ENCODE measurements around the gene NR4A3. TPM values are rescaled to one million over a fixed set of nuclear protein-coding genes. Genes with fewer than 3 reads are reported as not detected.

The NR4A3 gene
- total and polyA plus RNA-seq, 2 experiments from 2014 or later, result 0.10 to 0.17 TPM

- TF ChIP-seq, protein P1, sequence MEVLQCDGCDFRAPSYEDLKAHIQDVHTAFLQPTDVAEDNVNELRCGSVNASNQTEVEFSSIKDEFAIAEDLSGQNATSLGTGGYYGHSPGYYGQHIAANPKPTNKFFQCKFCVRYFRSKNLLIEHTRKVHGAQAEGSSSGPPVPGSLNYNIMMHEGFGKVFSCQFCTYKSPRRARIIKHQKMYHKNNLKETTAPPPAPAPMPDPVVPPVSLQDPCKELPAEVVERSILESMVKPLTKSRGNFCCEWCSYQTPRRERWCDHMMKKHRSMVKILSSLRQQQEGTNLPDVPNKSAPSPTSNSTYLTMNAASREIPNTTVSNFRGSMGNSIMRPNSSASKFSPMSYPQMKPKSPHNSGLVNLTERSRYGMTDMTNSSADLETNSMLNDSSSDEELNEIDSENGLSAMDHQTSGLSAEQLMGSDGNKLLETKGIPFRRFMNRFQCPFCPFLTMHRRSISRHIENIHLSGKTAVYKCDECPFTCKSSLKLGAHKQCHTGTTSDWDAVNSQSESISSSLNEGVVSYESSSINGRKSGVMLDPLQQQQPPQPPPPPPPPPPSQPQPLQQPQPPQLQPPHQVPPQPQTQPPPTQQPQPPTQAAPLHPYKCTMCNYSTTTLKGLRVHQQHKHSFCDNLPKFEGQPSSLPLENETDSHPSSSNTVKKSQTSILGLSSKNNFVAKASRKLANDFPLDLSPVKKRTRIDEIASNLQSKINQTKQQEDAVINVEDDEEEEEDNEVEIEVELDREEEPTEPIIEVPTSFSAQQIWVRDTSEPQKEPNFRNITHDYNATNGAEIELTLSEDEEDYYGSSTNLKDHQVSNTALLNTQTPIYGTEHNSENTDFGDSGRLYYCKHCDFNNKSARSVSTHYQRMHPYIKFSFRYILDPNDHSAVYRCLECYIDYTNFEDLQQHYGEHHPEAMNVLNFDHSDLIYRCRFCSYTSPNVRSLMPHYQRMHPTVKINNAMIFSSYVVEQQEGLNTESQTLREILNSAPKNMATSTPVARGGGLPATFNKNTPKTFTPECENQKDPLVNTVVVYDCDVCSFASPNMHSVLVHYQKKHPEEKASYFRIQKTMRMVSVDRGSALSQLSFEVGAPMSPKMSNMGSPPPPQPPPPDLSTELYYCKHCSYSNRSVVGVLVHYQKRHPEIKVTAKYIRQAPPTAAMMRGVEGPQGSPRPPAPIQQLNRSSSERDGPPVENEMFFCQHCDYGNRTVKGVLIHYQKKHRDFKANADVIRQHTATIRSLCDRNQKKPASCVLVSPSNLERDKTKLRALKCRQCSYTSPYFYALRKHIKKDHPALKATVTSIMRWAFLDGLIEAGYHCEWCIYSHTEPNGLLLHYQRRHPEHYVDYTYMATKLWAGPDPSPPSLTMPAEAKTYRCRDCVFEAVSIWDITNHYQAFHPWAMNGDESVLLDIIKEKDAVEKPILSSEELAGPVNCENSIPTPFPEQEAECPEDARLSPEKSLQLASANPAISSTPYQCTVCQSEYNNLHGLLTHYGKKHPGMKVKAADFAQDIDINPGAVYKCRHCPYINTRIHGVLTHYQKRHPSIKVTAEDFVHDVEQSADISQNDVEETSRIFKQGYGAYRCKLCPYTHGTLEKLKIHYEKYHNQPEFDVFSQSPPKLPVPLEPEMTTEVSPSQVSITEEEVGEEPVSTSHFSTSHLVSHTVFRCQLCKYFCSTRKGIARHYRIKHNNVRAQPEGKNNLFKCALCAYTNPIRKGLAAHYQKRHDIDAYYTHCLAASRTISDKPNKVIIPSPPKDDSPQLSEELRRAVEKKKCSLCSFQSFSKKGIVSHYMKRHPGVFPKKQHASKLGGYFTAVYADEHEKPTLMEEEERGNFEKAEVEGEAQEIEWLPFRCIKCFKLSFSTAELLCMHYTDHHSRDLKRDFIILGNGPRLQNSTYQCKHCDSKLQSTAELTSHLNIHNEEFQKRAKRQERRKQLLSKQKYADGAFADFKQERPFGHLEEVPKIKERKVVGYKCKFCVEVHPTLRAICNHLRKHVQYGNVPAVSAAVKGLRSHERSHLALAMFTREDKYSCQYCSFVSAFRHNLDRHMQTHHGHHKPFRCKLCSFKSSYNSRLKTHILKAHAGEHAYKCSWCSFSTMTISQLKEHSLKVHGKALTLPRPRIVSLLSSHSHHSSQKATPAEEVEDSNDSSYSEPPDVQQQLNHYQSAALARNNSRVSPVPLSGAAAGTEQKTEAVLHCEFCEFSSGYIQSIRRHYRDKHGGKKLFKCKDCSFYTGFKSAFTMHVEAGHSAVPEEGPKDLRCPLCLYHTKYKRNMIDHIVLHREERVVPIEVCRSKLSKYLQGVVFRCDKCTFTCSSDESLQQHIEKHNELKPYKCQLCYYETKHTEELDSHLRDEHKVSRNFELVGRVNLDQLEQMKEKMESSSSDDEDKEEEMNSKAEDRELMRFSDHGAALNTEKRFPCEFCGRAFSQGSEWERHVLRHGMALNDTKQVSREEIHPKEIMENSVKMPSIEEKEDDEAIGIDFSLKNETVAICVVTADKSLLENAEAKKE (CRISPR knock-in tag; IDR thresholded peaks at IDR 0.05), result no peak
Measured at GRCh38 chr9:99868845-99869244, 47.2 kb downstream of the NR4A3 start (continued).

GRCh38 chr9:99870126-99870525 is 48.4 kb downstream of the NR4A3 start:
- Histone ChIP-seq H3K27ac (ENCODE audit: low read depth) (no peak overlapping the region), H4K20me1 (replicated peaks; ENCODE audit: insufficient read depth) (no peaks in the 10 kb centered on the region), H3K27me3 (ENCODE audit: insufficient read depth) (no peaks in the 10 kb centered on the region), H3K4me2 (no peak overlapping the region), H3K9me2 (ENCODE audit: insufficient read depth) (0 out of 2 replicates have a peak, but pooled peaks cover 3% of the 10 kb centered on the region), H3K79me2 (replicated peaks; ENCODE audit: insufficient read depth) (no peaks in the 10 kb centered on the region), H3F3A (replicated peaks; ENCODE audit: low read depth) (no peaks in the 10 kb centered on the region), H3K4me1 (ENCODE audit: insufficient read depth) (no peaks in the 10 kb centered on the region), H3K4me3 (no peak overlapping the region), H3K36me3 (ENCODE audit: insufficient read depth) (no peaks in the 10 kb centered on the region), H2AFZ (no peak overlapping the region)
- ATAC-seq (no peak), DNase-seq (ENCODE audit: low spot score) (no peak)
- Mint-ChIP-seq H3K4me1 (peaks cover 4% of the 10 kb centered on the region; the same call in 2 of the 3 replicates), H3K4me3 (no peak overlapping the region), H3K27me3 (ENCODE audit: insufficient read depth, low read depth, poor library complexity) (peaks cover 4% of the 10 kb centered on the region), H3K36me3 (ENCODE audit: low read depth) (no peaks in the 10 kb centered on the region), H3K9me3 (no peaks in the 10 kb centered on the region), H3K27ac (no peak overlapping the region)
- TF ChIP-seq REST (IDR thresholded peaks at IDR 0.05; ENCODE audit: unreplicated experiment) (no peak), JUNB (IDR thresholded peaks at IDR 0.05; ENCODE audit: unreplicated experiment) (no peak), EZH2 (IDR thresholded peaks at IDR 0.05; ENCODE audit: low read depth, unreplicated experiment) (no peak), POLR2AphosphoS5 (IDR thresholded peaks at IDR 0.05; ENCODE audit: low read depth) (no peak), STAT1 (IDR thresholded peaks at IDR 0.05; ENCODE audit: unreplicated experiment) (no peak)
- TF ChIP-seq, protein P1 (CRISPR knock-in tag; IDR thresholded peaks at IDR 0.05), result no peak

Data from GM23338 (cell line).